NCI-H69 (cell line): ENCODE results near the gene CENPVL1.
"Not testable (repeated sequence)": the region's sequence is repeated elsewhere in the genome, so short reads cannot be mapped to it uniquely, and the experiment has no call there.

Experiments used
- DNase-seq: peaks from one replicate; lab custom pipeline; 2025; lab: John Stamatoyannopoulos, UW

CENPVL1 gene

DNA sequence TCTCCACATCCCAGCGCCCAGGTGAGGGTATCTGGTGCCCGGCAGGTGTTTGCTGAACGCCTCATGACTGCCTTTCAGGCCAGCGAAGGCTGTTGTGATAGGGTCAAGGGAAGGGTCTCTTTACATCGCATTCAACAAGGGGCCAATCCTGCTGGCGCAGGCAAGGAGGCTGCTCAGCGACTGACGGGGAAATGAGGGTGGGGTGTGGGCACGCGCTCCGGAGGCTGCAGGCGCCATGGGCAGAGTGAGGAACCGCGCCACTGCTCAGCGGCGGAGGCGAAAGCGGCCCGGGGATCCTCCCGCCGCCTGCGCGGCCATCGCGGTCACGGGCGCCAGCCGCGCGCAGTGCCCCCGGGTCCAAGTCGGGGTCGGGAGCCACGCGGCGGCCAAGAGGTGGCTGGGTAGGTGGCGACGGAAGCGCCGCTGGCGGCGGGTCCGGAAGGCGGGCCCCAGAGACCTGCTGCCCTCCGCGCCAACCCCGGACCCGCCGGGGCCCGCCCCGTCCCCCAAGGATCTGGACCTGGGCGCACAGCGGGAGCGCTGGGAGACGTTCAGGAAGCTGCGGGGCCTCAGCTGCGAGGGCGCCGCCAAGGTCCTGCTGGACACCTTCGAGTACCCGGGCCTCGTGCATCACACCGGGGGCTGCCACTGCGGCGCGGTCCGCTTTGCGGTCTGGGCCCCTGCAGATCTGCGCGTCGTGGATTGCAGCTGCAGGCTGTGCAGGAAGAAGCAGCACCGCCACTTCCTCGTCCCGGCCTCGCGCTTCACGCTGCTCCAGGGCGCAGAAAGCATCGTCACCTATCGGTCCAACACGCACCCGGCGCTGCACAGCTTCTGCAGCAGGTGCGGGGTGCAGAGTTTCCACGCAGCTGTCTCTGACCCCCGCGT, at the start of gene CENPVL1:
TSS of gene CENPVL1 (plus strand) at position 236 of the 888 bp plus-strand sequence. CDS start at position 236, 0 bp downstream.
- DNase-seq = not testable (repeated sequence)

GRCh38 chrX:51665981-51666380, 44.3 kb upstream of the CENPVL1 start:
- no peak for DNase-seq

DNA sequence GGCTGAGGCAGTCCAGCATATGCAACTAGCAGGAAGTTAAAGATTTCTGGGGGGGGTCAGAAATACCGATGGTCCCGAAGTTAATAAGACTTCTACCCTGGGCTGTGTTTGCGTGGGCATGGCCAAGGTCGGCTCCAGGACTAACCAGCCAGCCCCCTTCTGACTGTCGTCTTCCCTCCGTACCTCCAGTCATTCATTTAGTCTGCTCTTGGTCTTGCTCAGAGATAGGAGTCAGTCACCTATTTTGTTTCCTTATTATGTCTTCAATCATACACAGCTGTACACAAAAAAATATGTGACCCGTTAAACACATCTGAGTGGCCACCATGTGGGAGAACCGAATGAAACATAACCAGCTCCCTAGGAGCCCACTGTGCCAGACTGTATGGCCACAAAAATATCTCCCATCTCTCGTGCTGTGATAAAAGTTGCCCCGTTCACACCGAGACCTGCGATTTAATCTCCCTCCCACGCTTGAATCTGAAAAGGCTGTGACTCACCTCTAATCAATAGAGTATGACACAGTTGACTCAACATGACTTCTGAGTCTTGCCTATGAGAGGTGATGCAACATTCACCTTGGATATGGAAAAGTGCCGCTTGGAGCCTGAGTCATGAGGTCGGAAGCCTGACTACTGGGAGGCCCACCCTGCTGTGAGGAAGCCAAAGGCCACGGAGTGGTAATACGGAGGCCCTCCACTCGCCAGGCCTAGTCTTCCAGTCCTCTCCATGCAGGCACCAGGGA, 30.5 kb upstream of the CENPVL1 start:
- not testable (repeated sequence) for DNase-seq

- DNase-seq = not testable (repeated sequence)
Measured at GRCh38 chrX:51681808-51682719, 28.2 kb upstream of the CENPVL1 start.

DNA sequence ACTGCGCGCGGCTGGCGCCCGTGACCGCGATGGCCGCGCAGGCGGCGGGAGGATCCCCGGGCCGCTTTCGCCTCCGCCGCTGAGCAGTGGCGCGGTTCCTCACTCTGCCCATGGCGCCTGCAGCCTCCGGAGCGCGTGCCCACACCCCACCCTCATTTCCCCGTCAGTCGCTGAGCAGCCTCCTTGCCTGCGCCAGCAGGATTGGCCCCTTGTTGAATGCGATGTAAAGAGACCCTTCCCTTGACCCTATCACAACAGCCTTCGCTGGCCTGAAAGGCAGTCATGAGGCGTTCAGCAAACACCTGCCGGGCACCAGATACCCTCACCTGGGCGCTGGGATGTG, 27.6 kb upstream of the CENPVL1 start, which contains the start of gene CENPVL2:
TSS of gene CENPVL2 (minus strand) at position 112 of the 343 bp plus-strand sequence. CDS start at position 112, 0 bp downstream.
- DNase-seq = not testable (repeated sequence)

DNA sequence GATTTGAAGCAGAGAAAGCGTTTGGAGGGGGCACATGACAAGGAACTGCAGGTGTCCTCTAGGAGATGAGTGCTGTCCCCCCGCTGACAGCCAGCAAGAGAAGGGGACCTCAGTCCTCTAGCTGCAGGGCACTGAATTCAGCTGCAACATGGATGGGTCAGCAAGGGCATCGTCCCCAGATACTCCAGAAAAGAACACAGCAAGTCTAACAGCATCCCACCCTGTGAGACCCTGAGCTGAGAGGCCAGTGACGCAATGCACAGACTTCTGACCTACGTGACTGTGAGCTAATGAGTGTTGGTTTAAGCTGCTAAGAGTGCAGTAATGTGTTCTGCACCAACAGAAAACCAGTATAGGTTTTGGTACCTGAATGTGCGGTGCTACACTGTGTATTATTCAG, 16.1 kb upstream of the CENPVL1 start:
- no peak for DNase-seq

- no peak for DNase-seq
Measured at GRCh38 chrX:51697397-51697796, 12.9 kb upstream of the CENPVL1 start.

GRCh38 chrX:51712943-51713647, 2.8 kb downstream of the CENPVL1 start:
- DNase-seq = not testable (repeated sequence)

DNA sequence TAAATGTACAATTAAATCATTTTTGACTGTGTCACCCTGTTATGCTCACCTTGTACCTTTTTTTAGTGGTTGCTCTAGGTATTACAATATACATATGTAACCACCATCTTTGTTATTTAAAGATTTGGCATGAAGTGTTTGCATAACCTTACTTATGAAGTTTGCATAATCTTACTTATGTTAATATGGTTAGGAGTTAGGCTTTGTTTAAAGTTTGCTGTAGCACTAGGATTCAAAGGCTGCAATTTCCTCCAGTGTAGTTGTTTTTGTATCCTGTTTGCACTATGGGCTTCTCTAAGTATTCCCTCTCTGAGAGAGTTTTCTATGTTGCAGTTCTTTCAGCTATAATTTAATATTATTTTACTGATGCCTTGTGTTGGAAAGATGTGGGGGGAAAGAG, 17.9 kb downstream of the CENPVL1 start:
- no peak for DNase-seq

- DNase-seq = no peak
Measured at GRCh38 chrX:51737091-51737490, 26.8 kb downstream of the CENPVL1 start.

DNA sequence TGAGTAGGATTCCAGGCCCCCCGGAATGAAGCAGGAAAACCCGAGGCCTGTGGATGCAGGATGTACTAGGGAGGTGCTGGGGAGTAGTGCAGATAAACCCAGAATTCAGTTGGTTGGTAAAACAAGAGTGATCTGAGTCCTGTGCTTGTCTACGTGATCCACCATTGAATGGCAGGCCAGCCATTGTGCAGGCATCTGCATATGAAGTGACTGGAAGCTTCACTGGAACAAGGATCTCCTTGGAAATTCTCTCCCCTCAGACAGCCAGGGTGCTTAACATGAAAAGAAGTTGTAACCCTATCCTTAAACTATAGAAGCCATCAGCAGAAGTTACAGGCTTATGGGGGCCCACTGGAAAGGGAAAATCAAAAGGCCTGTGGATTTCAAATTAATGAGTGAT, 32.3 kb downstream of the CENPVL1 start:
- no peak for DNase-seq

GRCh38 chrX:51743179-51743957, 33.1 kb downstream of the CENPVL1 start, which contains the start of gene GSPT2:
TSS of gene GSPT2 (plus strand) at chrX:51743442. CDS start at chrX:51743627, 185 bp downstream.
- DNase-seq = peak; percentile 60

DNA sequence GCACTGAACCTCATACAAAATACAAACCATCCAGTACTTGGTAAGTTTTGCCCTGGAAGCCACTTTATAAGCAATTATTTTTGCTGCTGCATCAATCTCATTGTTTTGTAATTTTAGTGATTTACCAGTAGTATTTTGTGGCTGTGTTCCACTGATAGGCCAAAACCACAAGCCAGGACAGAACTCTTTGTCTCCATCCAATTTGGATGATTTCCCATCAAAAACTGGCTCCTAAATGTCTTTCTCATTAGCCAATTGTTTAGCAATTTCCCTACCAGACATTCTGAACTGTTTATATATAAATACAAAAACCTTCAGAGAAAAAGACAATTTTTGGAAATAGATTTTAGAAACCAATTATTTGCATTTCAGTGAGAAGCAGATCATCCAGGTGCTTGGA, 37.4 kb downstream of the CENPVL1 start:
- no peak for DNase-seq

GRCh38 chrX:51759055-51759839, 48.9 kb downstream of the CENPVL1 start:
- DNase-seq = no peak

DNA sequence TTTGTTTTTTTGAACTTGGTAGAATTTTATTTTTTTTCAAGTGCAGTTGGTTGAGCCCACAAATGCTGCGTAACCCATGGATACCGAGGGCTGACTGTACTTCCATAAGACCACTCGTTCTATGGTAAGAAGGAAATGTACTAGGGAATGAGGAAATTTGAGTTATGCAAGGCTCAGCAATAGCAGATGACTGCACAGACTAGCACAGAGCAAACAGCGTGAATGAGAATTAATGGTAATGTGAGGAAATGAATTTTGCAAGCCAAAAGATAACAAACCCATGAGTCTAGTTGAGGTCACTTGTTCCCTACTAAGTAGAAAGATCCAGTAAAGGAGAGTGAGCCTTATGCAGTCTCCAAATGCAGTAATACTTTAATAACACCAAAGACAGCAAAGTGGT, 50.3 kb downstream of the CENPVL1 start:
- no peak for DNase-seq
